Peyer's patch (tissue), 4 donors: Measurements from ENCODE around the gene ATP6V1G3.

Source experiments
- POLR2A ChIP-seq, 2 donors: fragments of 450-650 bp; IDR thresholded peaks; one replicate each; pipeline ENCODE4 v1.5.1; 2017; ENCODE audit warnings: antibody characterized with exemption in 2 of 2, mild to moderate bottlenecking in 2 of 2, moderate library complexity in 2 of 2
- TF ChIP-seq, protein P1 (sequence below), 6 experiments: fragments of 450-650 bp in 4 of 6; fragments of 200-600 bp in 2 of 6; sonication (generic) in 1 of 6; IDR thresholded peaks; one replicate each; pipeline ENCODE4 v1.5.1; 2017 to 2019; ENCODE audit warnings: antibody characterized with exemption in 6 of 6, mild to moderate bottlenecking in 3 of 6, moderate library complexity in 1 of 6

DNA sequence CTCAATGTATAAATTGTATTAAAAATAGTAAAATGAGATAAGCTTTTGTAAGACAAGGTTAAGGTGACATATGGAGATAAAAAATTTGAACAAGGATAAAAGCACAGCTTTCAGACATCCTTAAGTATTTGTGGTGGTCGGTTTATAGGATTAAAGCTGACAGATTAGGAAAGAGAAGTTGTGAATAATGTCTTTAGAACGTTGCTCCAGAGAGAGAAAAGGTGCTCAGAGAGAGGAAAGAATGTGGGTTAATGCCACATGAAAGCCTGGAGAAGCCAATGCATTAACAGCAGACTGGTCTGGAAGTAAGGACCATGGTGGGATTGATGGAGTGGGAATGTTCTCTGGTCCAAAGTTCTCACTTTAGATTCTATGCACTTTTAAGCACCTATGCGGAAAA lies 44.8 kb downstream of the ATP6V1G3 start:
- TF ChIP-seq, protein P1, sequence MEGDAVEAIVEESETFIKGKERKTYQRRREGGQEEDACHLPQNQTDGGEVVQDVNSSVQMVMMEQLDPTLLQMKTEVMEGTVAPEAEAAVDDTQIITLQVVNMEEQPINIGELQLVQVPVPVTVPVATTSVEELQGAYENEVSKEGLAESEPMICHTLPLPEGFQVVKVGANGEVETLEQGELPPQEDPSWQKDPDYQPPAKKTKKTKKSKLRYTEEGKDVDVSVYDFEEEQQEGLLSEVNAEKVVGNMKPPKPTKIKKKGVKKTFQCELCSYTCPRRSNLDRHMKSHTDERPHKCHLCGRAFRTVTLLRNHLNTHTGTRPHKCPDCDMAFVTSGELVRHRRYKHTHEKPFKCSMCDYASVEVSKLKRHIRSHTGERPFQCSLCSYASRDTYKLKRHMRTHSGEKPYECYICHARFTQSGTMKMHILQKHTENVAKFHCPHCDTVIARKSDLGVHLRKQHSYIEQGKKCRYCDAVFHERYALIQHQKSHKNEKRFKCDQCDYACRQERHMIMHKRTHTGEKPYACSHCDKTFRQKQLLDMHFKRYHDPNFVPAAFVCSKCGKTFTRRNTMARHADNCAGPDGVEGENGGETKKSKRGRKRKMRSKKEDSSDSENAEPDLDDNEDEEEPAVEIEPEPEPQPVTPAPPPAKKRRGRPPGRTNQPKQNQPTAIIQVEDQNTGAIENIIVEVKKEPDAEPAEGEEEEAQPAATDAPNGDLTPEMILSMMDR (IDR thresholded peaks at IDR 0.05): no peak
- TF ChIP-seq POLR2A (IDR thresholded peaks at IDR 0.05): no peak
